ENCODE results near the gene YKT6.

The YKT6 gene

DNA sequence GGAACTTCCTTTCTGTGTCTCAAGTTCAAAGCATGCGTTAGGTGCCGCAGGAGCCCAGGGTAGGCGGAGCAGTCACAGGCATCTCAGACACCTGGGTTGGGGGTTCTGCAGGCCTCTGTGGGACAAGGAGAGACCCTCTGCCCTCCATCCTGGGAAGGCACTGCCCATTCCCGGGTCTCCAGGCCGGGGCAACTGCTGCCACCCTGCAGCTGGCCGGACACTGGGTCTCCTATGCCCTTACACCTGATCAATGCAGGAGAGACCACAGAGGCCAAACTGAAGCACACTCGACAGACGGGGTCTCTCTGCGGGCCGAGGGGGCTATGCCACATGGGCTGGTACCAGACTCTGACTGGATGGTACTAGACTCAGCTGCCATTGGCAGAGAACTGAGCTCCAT is 36.9 kb downstream of the YKT6 start:
- DNase-seq (ENCODE audit: low spot score): no peak

DNA sequence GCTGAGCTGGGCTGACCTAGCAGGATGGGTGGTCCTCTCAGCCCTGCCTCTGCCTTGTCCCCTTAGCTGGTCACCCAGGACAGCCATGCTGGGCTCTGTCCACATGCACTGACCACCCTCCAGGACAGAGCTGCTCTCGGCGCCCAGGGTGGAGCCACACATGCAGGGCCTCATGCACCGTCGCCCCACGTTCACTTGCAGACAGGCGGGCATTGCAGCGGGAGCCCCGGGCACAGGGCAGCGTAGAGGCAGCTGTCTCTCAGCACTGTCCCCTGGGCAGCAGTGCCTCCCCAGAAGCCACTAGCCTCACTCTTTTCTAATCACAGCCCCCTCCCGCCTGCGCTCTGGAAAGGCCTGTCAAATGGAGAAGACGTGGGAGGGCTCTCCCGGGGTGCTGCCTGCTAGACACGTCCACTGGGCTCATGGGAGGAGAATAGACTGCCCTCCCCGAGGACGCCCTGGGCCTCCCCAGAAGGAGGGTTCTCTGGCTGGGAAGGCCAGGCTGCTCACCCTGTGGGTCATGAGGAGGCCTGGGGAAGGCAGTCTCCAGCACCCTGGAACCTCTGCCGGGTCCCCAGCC is 37.4 kb downstream of the YKT6 start:
- TF ChIP-seq CTCF (IDR thresholded peaks at IDR 0.05; ENCODE audit: extremely low read depth, missing control alignments): no peak
- no peak for DNase-seq (ENCODE audit: low spot score)

More for the DNA sequence above, 36.9 kb downstream of the YKT6 start:
- no peak for TF ChIP-seq CTCF (IDR thresholded peaks at IDR 0.05; ENCODE audit: extremely low read depth, missing control alignments)

GRCh38 chr7:44239361-44239760 is 38.6 kb downstream of the YKT6 start:
- no peak for DNase-seq (ENCODE audit: low spot score)
- TF ChIP-seq CTCF (IDR thresholded peaks at IDR 0.05; ENCODE audit: extremely low read depth, missing control alignments): no peak

- no peak for TF ChIP-seq CTCF (IDR thresholded peaks at IDR 0.05; ENCODE audit: extremely low read depth, missing control alignments)
- DNase-seq (ENCODE audit: low spot score): no peak
Observed at GRCh38 chr7:44240376-44240775, 39.6 kb downstream of the YKT6 start.

DNA sequence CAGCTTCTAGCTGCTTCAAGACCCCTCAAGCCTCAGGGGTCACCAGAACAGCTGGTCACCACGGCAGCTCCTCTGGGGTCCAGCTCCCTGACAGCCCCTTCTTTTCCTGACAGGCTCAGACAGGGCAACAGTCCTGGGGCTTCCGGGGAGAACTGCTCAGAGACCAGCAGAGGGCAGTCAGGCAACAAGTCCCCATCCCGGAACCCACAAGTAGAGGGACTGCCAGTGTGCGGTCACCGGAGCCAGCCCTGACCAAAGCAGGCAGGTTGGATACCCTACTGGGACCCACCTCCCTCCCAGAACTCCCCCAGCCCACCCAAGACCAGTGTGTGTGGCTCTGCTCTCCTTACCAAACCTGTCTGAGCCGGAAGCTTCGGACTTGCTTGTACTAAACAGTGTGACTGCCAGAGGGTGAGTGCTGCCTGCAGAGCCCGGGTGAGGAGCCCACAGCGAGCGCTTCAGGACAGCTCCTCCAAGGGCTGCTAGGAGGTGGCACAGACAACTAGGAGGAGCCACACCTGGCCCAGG is 40.3 kb downstream of the YKT6 start:
- DNase-seq (ENCODE audit: low spot score): peak; percentile 94

DNA sequence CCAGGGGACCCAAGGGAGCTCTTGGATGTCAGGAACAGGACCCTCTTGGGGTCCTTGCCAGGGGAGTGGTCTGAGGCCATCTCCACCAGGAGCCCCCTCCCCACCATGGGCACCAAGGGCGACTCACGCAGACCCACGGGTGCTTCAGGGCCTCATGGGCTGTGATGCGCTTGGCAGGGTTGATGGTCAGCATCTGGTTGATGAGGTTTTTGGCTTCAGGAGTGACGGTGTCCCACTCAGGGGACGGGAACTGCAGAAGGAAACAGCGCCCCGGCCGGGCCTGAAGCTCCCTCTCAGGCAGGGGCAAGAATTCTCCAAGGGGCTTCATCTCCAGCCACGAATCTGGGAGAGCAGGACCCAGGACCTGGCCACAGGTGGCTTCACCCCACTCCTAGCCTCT is 41.3 kb downstream of the YKT6 start:
- no peak for DNase-seq (ENCODE audit: low spot score)
- TF ChIP-seq CTCF (IDR thresholded peaks at IDR 0.05; ENCODE audit: extremely low read depth, missing control alignments): no peak

More for the DNA sequence above, 40.3 kb downstream of the YKT6 start:
- TF ChIP-seq CTCF (IDR thresholded peaks at IDR 0.05; ENCODE audit: extremely low read depth, missing control alignments): peak; percentile 75

DNA sequence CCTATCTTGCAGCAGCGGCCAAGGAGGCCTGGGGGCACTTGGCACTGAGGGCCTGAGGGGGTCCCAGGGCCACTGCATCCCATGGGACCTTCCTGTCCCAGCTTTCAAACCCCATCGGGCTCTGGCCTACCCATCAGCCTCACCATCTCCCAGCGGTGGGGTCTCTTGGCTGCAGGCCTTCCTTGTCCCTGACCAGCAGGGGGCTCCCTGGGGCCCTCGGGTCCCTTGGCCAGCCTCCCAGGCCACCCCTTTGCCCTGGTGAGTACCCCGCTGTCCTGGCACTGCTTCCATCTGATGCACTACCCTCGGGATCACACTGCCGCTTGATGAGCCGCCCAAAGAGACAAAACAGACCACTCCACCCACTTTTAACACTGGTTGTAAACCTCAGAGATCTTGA is 43.5 kb downstream of the YKT6 start:
- DNase-seq (ENCODE audit: low spot score): peak; percentile 76
- TF ChIP-seq CTCF (IDR thresholded peaks at IDR 0.05; ENCODE audit: extremely low read depth, missing control alignments): peak; percentile 51

All from GM20000 (cell line).